GM23248 (cell line): Measurements from ENCODE around the gene CFDP1.

Experiments used
- EZH2 ChIP-seq: fragments of 200-600 bp; sonication (generic); IDR thresholded peaks from 2 replicates; pipeline ENCODE4 v1.6.1; 2018; ENCODE audit warnings: antibody characterized with exemption, mild to moderate bottlenecking; ENCODE audit not compliant: insufficient read depth, poor library complexity, severe bottlenecking
- EZH2phosphoT487 ChIP-seq: fragments of 200-600 bp; sonication (generic); IDR thresholded peaks from 2 replicates; pipeline ENCODE4 v1.6.1; 2018; ENCODE audit warnings: antibody characterized with exemption, moderate library complexity, mild to moderate bottlenecking, low read depth; ENCODE audit not compliant: insufficient read depth

GRCh38 chr16:75298267-75298666 lies 135.0 kb downstream of the CFDP1 start:
- no peak for TF ChIP-seq EZH2phosphoT487
- TF ChIP-seq EZH2: no peak
